ENCODE results near the gene CLIP4. TPM values are rescaled to one million over a fixed set of nuclear protein-coding genes. Genes with fewer than 3 reads are reported as not detected.
"Not testable (repeated sequence)": the region's sequence is repeated elsewhere in the genome, so short reads cannot be mapped to it uniquely, and the experiment has no call there.

Gene CLIP4
- total and polyA plus RNA-seq, 2 donors = 12.5 to 28.2 TPM

GRCh38 chr2:29090311-29090710 is 24.9 kb upstream of the CLIP4 start:
- not testable (repeated sequence) for H3K9me3 ChIP-seq (ENCODE audit: control insufficient read depth in 2 of 2, insufficient read depth in 1 of 2, low read length in 1 of 2); H3K27me3 ChIP-seq (ENCODE audit: control insufficient read depth in 2 of 2, insufficient read depth in 1 of 2, low read length in 1 of 2); H3K4me1 ChIP-seq (ENCODE audit: control insufficient read depth in 2 of 2, insufficient read depth in 2 of 2, low read length in 2 of 2); H3K27ac ChIP-seq (ENCODE audit: low read depth in 1 of 2, low read length in 1 of 2); H3K36me3 ChIP-seq (ENCODE audit: control insufficient read depth in 2 of 2, insufficient read depth in 2 of 2, low read length in 1 of 2); H3K4me3 ChIP-seq (ENCODE audit: low read length in 2 of 2); DNase-seq (ENCODE audit: low read depth in 6 of 9, low spot score in 9 of 9)
- 96% methylated on average over 7 of the region's 7 CpGs for WGBS

DNA sequence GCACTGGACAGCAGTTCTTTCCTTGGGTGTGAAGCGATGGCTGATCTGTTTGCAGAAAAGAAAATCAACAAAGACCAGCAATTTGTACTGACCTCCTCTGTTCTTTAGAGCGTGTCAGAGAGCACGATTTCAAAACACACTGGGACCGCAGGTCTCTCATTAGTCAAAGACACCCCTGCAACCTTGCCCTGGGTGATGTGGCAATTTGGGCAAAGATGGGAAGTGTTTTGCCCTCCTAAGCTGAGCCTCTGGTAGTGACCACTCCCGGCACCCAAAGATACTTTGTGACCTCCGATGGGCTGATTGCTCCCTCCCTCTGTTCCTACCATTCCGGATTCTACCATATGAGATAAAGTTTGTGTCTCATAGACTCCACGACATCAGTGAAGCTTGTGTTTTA is 18.2 kb upstream of the CLIP4 start:
- WGBS = 96% methylated on average over 8 of the region's 8 CpGs

GRCh38 chr2:29097569-29097968 is 17.6 kb upstream of the CLIP4 start:
- WGBS = 93% methylated on average over 6 of the region's 6 CpGs
- H3K27me3 ChIP-seq (ENCODE audit: control insufficient read depth in 2 of 2, insufficient read depth in 1 of 2, low read length in 1 of 2) = no peaks in the 10 kb centered on the region
- no peak overlapping the region for H3K27ac ChIP-seq (ENCODE audit: low read depth in 1 of 2, low read length in 1 of 2)
- H3K36me3 ChIP-seq (ENCODE audit: control insufficient read depth in 2 of 2, insufficient read depth in 2 of 2, low read length in 1 of 2) = no peaks in the 10 kb centered on the region
- DNase-seq (ENCODE audit: low read depth in 6 of 9, low spot score in 9 of 9) = no peak
- H3K4me1 ChIP-seq (ENCODE audit: control insufficient read depth in 2 of 2, insufficient read depth in 2 of 2, low read length in 2 of 2) = no peaks in the 10 kb centered on the region
- no peak overlapping the region for H3K4me3 ChIP-seq (ENCODE audit: low read length in 2 of 2)
- no peaks in the 10 kb centered on the region for H3K9me3 ChIP-seq (ENCODE audit: control insufficient read depth in 2 of 2, insufficient read depth in 1 of 2, low read length in 1 of 2)

More for the DNA sequence above, 18.2 kb upstream of the CLIP4 start:
- H3K4me1 ChIP-seq (ENCODE audit: control insufficient read depth in 2 of 2, insufficient read depth in 2 of 2, low read length in 2 of 2) = no peaks in the 10 kb centered on the region
- no peaks in the 10 kb centered on the region for H3K27me3 ChIP-seq (ENCODE audit: control insufficient read depth in 2 of 2, insufficient read depth in 1 of 2, low read length in 1 of 2)
- H3K27ac ChIP-seq (ENCODE audit: low read depth in 1 of 2, low read length in 1 of 2) = no peak overlapping the region
- no peaks in the 10 kb centered on the region for H3K36me3 ChIP-seq (ENCODE audit: control insufficient read depth in 2 of 2, insufficient read depth in 2 of 2, low read length in 1 of 2)
- no peak for DNase-seq (ENCODE audit: low read depth in 6 of 9, low spot score in 9 of 9)
- no peaks in the 10 kb centered on the region for H3K9me3 ChIP-seq (ENCODE audit: control insufficient read depth in 2 of 2, insufficient read depth in 1 of 2, low read length in 1 of 2)
- no peak overlapping the region for H3K4me3 ChIP-seq (ENCODE audit: low read length in 2 of 2)

- no peaks in the 10 kb centered on the region for H3K27me3 ChIP-seq (ENCODE audit: control insufficient read depth in 2 of 2, insufficient read depth in 1 of 2, low read length in 1 of 2)
- 97% methylated on average over 1 of the region's 1 CpG for WGBS
- H3K9me3 ChIP-seq (ENCODE audit: control insufficient read depth in 2 of 2, insufficient read depth in 1 of 2, low read length in 1 of 2) = no peaks in the 10 kb centered on the region
- no peaks in the 10 kb centered on the region for H3K36me3 ChIP-seq (ENCODE audit: control insufficient read depth in 2 of 2, insufficient read depth in 2 of 2, low read length in 1 of 2)
- DNase-seq (ENCODE audit: low read depth in 6 of 9, low spot score in 9 of 9) = no peak
- H3K27ac ChIP-seq (ENCODE audit: low read depth in 1 of 2, low read length in 1 of 2) = no peak overlapping the region
- no peak overlapping the region for H3K4me3 ChIP-seq (ENCODE audit: low read length in 2 of 2)
- H3K4me1 ChIP-seq (ENCODE audit: control insufficient read depth in 2 of 2, insufficient read depth in 2 of 2, low read length in 2 of 2) = peaks cover 3 to 4% of the 10 kb centered on the region in 2 donors
Measured at GRCh38 chr2:29100564-29100963, 14.7 kb upstream of the CLIP4 start.

- WGBS = 91% methylated on average over 5 of the region's 5 CpGs
- Histone ChIP-seq H3K4me3 (ENCODE audit: low read length in 2 of 2) (no peak overlapping the region), H3K27me3 (ENCODE audit: control insufficient read depth in 2 of 2, insufficient read depth in 1 of 2, low read length in 1 of 2) (no peaks in the 10 kb centered on the region), H3K9me3 (ENCODE audit: control insufficient read depth in 2 of 2, insufficient read depth in 1 of 2, low read length in 1 of 2) (no peaks in the 10 kb centered on the region), H3K4me1 (ENCODE audit: control insufficient read depth in 2 of 2, insufficient read depth in 2 of 2, low read length in 2 of 2) (peaks cover 6% of the 10 kb centered on the region in 2 donors), H3K36me3 (ENCODE audit: control insufficient read depth in 2 of 2, insufficient read depth in 2 of 2, low read length in 1 of 2) (no peaks in the 10 kb centered on the region), H3K27ac (ENCODE audit: low read depth in 1 of 2, low read length in 1 of 2) (no peak overlapping the region)
- no peak for DNase-seq (ENCODE audit: low read depth in 6 of 9, low spot score in 9 of 9)
Measured at GRCh38 chr2:29104688-29105087, 10.5 kb upstream of the CLIP4 start.

GRCh38 chr2:29105375-29105774 is 9.8 kb upstream of the CLIP4 start:
- Histone ChIP-seq H3K4me3 (ENCODE audit: low read length in 2 of 2) (no peak overlapping the region), H3K9me3 (ENCODE audit: control insufficient read depth in 2 of 2, insufficient read depth in 1 of 2, low read length in 1 of 2) (no peaks in the 10 kb centered on the region), H3K36me3 (ENCODE audit: control insufficient read depth in 2 of 2, insufficient read depth in 2 of 2, low read length in 1 of 2) (no peaks in the 10 kb centered on the region), H3K4me1 (ENCODE audit: control insufficient read depth in 2 of 2, insufficient read depth in 2 of 2, low read length in 2 of 2) (peaks cover 6% of the 10 kb centered on the region in 2 donors), H3K27ac (ENCODE audit: low read depth in 1 of 2, low read length in 1 of 2) (no peak overlapping the region), H3K27me3 (ENCODE audit: control insufficient read depth in 2 of 2, insufficient read depth in 1 of 2, low read length in 1 of 2) (no peaks in the 10 kb centered on the region)
- DNase-seq (ENCODE audit: low read depth in 6 of 9, low spot score in 9 of 9) = no peak
- 67% methylated on average over 2 of the region's 2 CpGs for WGBS

DNA sequence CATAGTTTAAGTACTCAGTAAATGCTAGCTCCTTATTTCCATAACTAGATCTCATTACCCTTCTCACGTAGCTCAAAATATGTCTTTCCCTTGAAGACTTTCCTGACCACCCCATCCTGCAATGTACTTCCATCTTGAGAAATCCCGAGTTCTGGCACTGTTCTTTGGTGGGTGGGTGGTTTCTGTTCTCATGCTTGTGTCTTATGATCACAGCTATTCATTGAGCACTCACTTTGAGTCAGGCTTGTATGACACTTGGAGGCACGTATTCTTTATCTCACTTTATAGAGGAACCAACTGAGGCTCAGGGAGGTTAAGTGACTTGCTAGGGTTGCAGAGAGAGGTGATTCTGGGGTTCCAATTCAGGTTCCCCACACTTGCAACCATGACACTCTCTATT is 9.0 kb upstream of the CLIP4 start:
- WGBS = 97% methylated on average over 3 of the region's 3 CpGs
- Histone ChIP-seq H3K27me3 (ENCODE audit: control insufficient read depth in 2 of 2, insufficient read depth in 1 of 2, low read length in 1 of 2) (no peaks in the 10 kb centered on the region), H3K4me3 (ENCODE audit: low read length in 2 of 2) (no peak overlapping the region), H3K27ac (ENCODE audit: low read depth in 1 of 2, low read length in 1 of 2) (no peak overlapping the region), H3K9me3 (ENCODE audit: control insufficient read depth in 2 of 2, insufficient read depth in 1 of 2, low read length in 1 of 2) (no peaks in the 10 kb centered on the region), H3K4me1 (ENCODE audit: control insufficient read depth in 2 of 2, insufficient read depth in 2 of 2, low read length in 2 of 2) (peaks cover 6% of the 10 kb centered on the region in 2 donors), H3K36me3 (ENCODE audit: control insufficient read depth in 2 of 2, insufficient read depth in 2 of 2, low read length in 1 of 2) (no peaks in the 10 kb centered on the region)
- DNase-seq (ENCODE audit: low read depth in 6 of 9, low spot score in 9 of 9) = no peak

- DNase-seq (ENCODE audit: low read depth in 6 of 9, low spot score in 9 of 9) = no peak
Measured at GRCh38 chr2:29106980-29107388, 8.2 kb upstream of the CLIP4 start.

GRCh38 chr2:29107547-29107946 is 7.7 kb upstream of the CLIP4 start:
- H3K36me3 ChIP-seq (ENCODE audit: control insufficient read depth in 2 of 2, insufficient read depth in 2 of 2, low read length in 1 of 2); DNase-seq (ENCODE audit: low read depth in 6 of 9, low spot score in 9 of 9); H3K4me1 ChIP-seq (ENCODE audit: control insufficient read depth in 2 of 2, insufficient read depth in 2 of 2, low read length in 2 of 2); H3K27me3 ChIP-seq (ENCODE audit: control insufficient read depth in 2 of 2, insufficient read depth in 1 of 2, low read length in 1 of 2); H3K9me3 ChIP-seq (ENCODE audit: control insufficient read depth in 2 of 2, insufficient read depth in 1 of 2, low read length in 1 of 2); H3K27ac ChIP-seq (ENCODE audit: low read depth in 1 of 2, low read length in 1 of 2); H3K4me3 ChIP-seq (ENCODE audit: low read length in 2 of 2): not testable (repeated sequence)
- 97% methylated on average over 3 of the region's 3 CpGs for WGBS

More at GRCh38 chr2:29106980-29107388, 8.2 kb upstream of the CLIP4 start:
- 96% methylated on average over 2 of the region's 2 CpGs for WGBS
- H3K4me1 ChIP-seq (ENCODE audit: control insufficient read depth in 2 of 2, insufficient read depth in 2 of 2, low read length in 2 of 2) = peaks cover 6% of the 10 kb centered on the region in 2 donors
- no peaks in the 10 kb centered on the region for H3K9me3 ChIP-seq (ENCODE audit: control insufficient read depth in 2 of 2, insufficient read depth in 1 of 2, low read length in 1 of 2)
- no peak overlapping the region for H3K4me3 ChIP-seq (ENCODE audit: low read length in 2 of 2)
- no peak overlapping the region for H3K27ac ChIP-seq (ENCODE audit: low read depth in 1 of 2, low read length in 1 of 2)
- H3K36me3 ChIP-seq (ENCODE audit: control insufficient read depth in 2 of 2, insufficient read depth in 2 of 2, low read length in 1 of 2) = no peaks in the 10 kb centered on the region
- no peaks in the 10 kb centered on the region for H3K27me3 ChIP-seq (ENCODE audit: control insufficient read depth in 2 of 2, insufficient read depth in 1 of 2, low read length in 1 of 2)

GRCh38 chr2:29108225-29108624 is 7.0 kb upstream of the CLIP4 start:
- no peaks in the 10 kb centered on the region for H3K9me3 ChIP-seq (ENCODE audit: control insufficient read depth in 2 of 2, insufficient read depth in 1 of 2, low read length in 1 of 2)
- no peak overlapping the region for H3K4me3 ChIP-seq (ENCODE audit: low read length in 2 of 2)
- DNase-seq (ENCODE audit: low read depth in 6 of 9, low spot score in 9 of 9) = no peak
- 95% methylated on average over 8 of the region's 8 CpGs for WGBS
- peaks cover 0 to 5% of the 10 kb centered on the region in 2 donors for H3K27me3 ChIP-seq (ENCODE audit: control insufficient read depth in 2 of 2, insufficient read depth in 1 of 2, low read length in 1 of 2)
- H3K4me1 ChIP-seq (ENCODE audit: control insufficient read depth in 2 of 2, insufficient read depth in 2 of 2, low read length in 2 of 2) = peaks cover 6% of the 10 kb centered on the region in 2 donors
- no peaks in the 10 kb centered on the region for H3K36me3 ChIP-seq (ENCODE audit: control insufficient read depth in 2 of 2, insufficient read depth in 2 of 2, low read length in 1 of 2)
- no peak overlapping the region for H3K27ac ChIP-seq (ENCODE audit: low read depth in 1 of 2, low read length in 1 of 2)

Data from thymus (tissue), 11 donors.